PC-9 (cell line): Measurements from ENCODE around the gene MYBL2. TPM values are rescaled to one million over a fixed set of nuclear protein-coding genes. Genes with fewer than 3 reads are reported as not detected.

Source experiments
- BruUV-seq: library from RNA; stranded (reverse); fragments of 400-500 nt; replicated peaks from 2 replicates; lab custom pipeline; 2021; lab: Mats Ljungman, UMichigan
- CTCF ChIA-PET: fragments of 300-600 bp; sonication (Branson Sonifier 250); formaldehyde crosslinking; loops from one replicate; lab custom pipeline; 2022; ENCODE audit warnings: antibody characterized with exemption; lab: Charles Lee
- POLR2A ChIA-PET: fragments of 300-600 bp; sonication (Branson Sonifier 250); formaldehyde crosslinking; loops from one replicate; lab custom pipeline; 2022; ENCODE audit warnings: antibody characterized with exemption; ENCODE audit not compliant: unreplicated experiment; lab: Charles Lee
- DNase-seq, 2 experiments: peaks; one replicate each; pipeline versions ENCODE4 v3.0.0 to v3.0.0-alpha.2; 2015 to 2022; ENCODE audit warnings: mixed read lengths in 1 of 2
- H2AFZ ChIP-seq: fragments of 200-600 bp; sonication (generic); 2 replicates; pipeline ENCODE4 v1.8.1; 2017; ENCODE audit warnings: antibody characterized with exemption
- H3F3A ChIP-seq: fragments of 200-600 bp; sonication (generic); 2 replicates; pipeline ENCODE4 v1.8.1; 2017; ENCODE audit warnings: antibody characterized with exemption, mild to moderate bottlenecking, low read depth; ENCODE audit not compliant: insufficient read depth
- H3K27ac ChIP-seq: fragments of 200-600 bp; sonication (generic); 2 replicates; pipeline ENCODE4 v1.6.1; 2016; ENCODE audit warnings: mixed run types
- H3K27me3 ChIP-seq: fragments of 200-600 bp; sonication (generic); 2 replicates; pipeline ENCODE4 v1.6.1; 2016; ENCODE audit warnings: low read depth, mixed run types; ENCODE audit not compliant: insufficient read depth
- H3K36me3 ChIP-seq: fragments of 200-600 bp; sonication (generic); 2 replicates; pipeline ENCODE4 v1.6.1; 2016; ENCODE audit warnings: low read depth, mixed run types
- H3K4me1 ChIP-seq: fragments of 200-600 bp; sonication (generic); replicated peaks from 2 replicates; pipeline ENCODE4 v1.6.1; 2016; ENCODE audit warnings: mixed run types; ENCODE audit not compliant: insufficient read depth
- H3K4me2 ChIP-seq: fragments of 200-600 bp; sonication (generic); 2 replicates; pipeline ENCODE4 v1.6.1; 2017; ENCODE audit warnings: mixed run types
- H3K4me3 ChIP-seq: fragments of 200-600 bp; sonication (generic); 2 replicates; pipeline ENCODE4 v1.6.1; 2016; ENCODE audit warnings: mixed run types
- H3K79me2 ChIP-seq: fragments of 200-600 bp; sonication (generic); 2 replicates; pipeline ENCODE4 v1.6.1; 2017; ENCODE audit warnings: low read depth, mixed run types
- H3K9me2 ChIP-seq: fragments of 200-600 bp; sonication (generic); 2 replicates; pipeline ENCODE4 v1.8.1; 2017; ENCODE audit warnings: mild to moderate bottlenecking; ENCODE audit not compliant: insufficient read depth
- H3K9me3 ChIP-seq: fragments of 200-600 bp; sonication (generic); 2 replicates; pipeline ENCODE4 v1.8.1; 2016; ENCODE audit warnings: low read depth; ENCODE audit not compliant: insufficient read depth
- H4K20me1 ChIP-seq: fragments of 200-600 bp; sonication (generic); 2 replicates; pipeline ENCODE4 v1.8.1; 2017; ENCODE audit not compliant: insufficient read depth
- CTCF ChIP-seq: fragments of 200-600 bp; sonication (generic); conservative IDR thresholded peaks from 2 replicates; pipeline ENCODE4 v1.6.1; 2017; ENCODE audit warnings: mixed run types, antibody characterized with exemption, mild to moderate bottlenecking, moderate library complexity
- EZH2 ChIP-seq: fragments of 200-600 bp; sonication (generic); IDR thresholded peaks from 2 replicates; pipeline ENCODE4 v1.8.0; 2017; ENCODE audit warnings: antibody characterized with exemption, low read depth
- intact Hi-C: fragments of 100-400 bp; cut with micrococcal nuclease; formaldehyde crosslinking; loops from one replicate; pipeline ENCODE4 v1.10.0; 2022; ENCODE audit not compliant: unreplicated experiment
- total RNA-seq: library from RNA; stranded (reverse); gene quantifications from 2 replicates; pipeline ENCODE4 v1.2.3, GENCODE V29; 2021

MYBL2 gene
- total RNA-seq, 1 experiment from 2014 or later = 152 TPM

GRCh38 chr20:43689165-43689564 lies 22.3 kb downstream of the MYBL2 start:
- H3F3A ChIP-seq = no peaks in the 10 kb centered on the region
- no peaks in the 10 kb centered on the region for H3K27me3 ChIP-seq
- H4K20me1 ChIP-seq = no peaks in the 10 kb centered on the region
- no peaks in the 10 kb centered on the region for H3K4me1 ChIP-seq
- POLR2A ChIA-PET = no interaction called here
- no TSS peak for BruUV-seq
- H3K27ac ChIP-seq = no peak overlapping the region
- H3K79me2 ChIP-seq = no peaks in the 10 kb centered on the region
- H3K9me3 ChIP-seq = no peaks in the 10 kb centered on the region
- H2AFZ ChIP-seq = no peak overlapping the region
- no peak for TF ChIP-seq CTCF
- no peak for TF ChIP-seq EZH2
- H3K9me2 ChIP-seq = no peaks in the 10 kb centered on the region
- no peaks in the 10 kb centered on the region for H3K36me3 ChIP-seq
- CTCF ChIA-PET = interaction anchor here (0.5 kb wide), 1 partner anchor 179 kb away, joined by 8 read pairs; no protein-coding TSS in a partner anchor
- DNase-seq = no peak
- no peak overlapping the region for H3K4me3 ChIP-seq
- H3K4me2 ChIP-seq = no peak overlapping the region
- intact Hi-C loops = no loop called here

- H3K79me2 ChIP-seq = no peaks in the 10 kb centered on the region
- no peaks in the 10 kb centered on the region for H4K20me1 ChIP-seq
- no peaks in the 10 kb centered on the region for H3K9me3 ChIP-seq
- no peaks in the 10 kb centered on the region for H3K9me2 ChIP-seq
- no peak overlapping the region for H2AFZ ChIP-seq
- DNase-seq = peak in 1 of 2 experiments; percentile 20
- TF ChIP-seq EZH2 = no peak
- no peak for TF ChIP-seq CTCF
- POLR2A ChIA-PET = no interaction called here
- H3K4me3 ChIP-seq = no peak overlapping the region
- H3K4me1 ChIP-seq = no peaks in the 10 kb centered on the region
- no peak overlapping the region for H3K27ac ChIP-seq
- H3K27me3 ChIP-seq = no peaks in the 10 kb centered on the region
- CTCF ChIA-PET = interaction anchor here (0.7 to 1.2 kb wide), 5 partner anchors 133 to 426 kb away, joined by 3 to 15 read pairs (median 4); no protein-coding TSS in a partner anchor
- intact Hi-C loops = no loop called here
- BruUV-seq = no TSS peak
- no peaks in the 10 kb centered on the region; the same call in 1 of the 2 replicates for H3F3A ChIP-seq
- H3K4me2 ChIP-seq = no peak overlapping the region
- no peaks in the 10 kb centered on the region for H3K36me3 ChIP-seq
These were observed 24.2 kb downstream of the MYBL2 start for GRCh38 chr20:43690943-43691598.

- TF ChIP-seq EZH2 (no peak), CTCF (peak; percentile 85)
- BruUV-seq = no TSS peak
- POLR2A ChIA-PET = no interaction called here
- no peaks in the 10 kb centered on the region for H3K9me2 ChIP-seq
- no peaks in the 10 kb centered on the region for H3K9me3 ChIP-seq
- no peak overlapping the region for H3K27ac ChIP-seq
- intact Hi-C loops = loop anchor here (1.0 kb wide), 3 partner anchors 154 to 388 kb away; no protein-coding TSS in a partner anchor
- H3K4me2 ChIP-seq = no peak overlapping the region
- CTCF ChIA-PET = interaction anchor here (0.5 to 1.2 kb wide), 10 partner anchors 56 to 437 kb away, joined by 3 to 15 read pairs (median 4); no protein-coding TSS in a partner anchor
- no peaks in the 10 kb centered on the region for H3K36me3 ChIP-seq
- DNase-seq = peak; percentile 45 to 60
- H3K27me3 ChIP-seq = no peaks in the 10 kb centered on the region
- no peak overlapping the region for H2AFZ ChIP-seq
- H3K4me1 ChIP-seq = no peaks in the 10 kb centered on the region
- H3F3A ChIP-seq = no peaks in the 10 kb centered on the region; the same call in 1 of the 2 replicates
- H4K20me1 ChIP-seq = no peaks in the 10 kb centered on the region
- no peaks in the 10 kb centered on the region for H3K79me2 ChIP-seq
- no peak overlapping the region for H3K4me3 ChIP-seq
These were observed 25.1 kb downstream of the MYBL2 start for GRCh38 chr20:43691928-43692524.
